GM23338 (cell line): ENCODE results near the gene TTC31. TPM values are rescaled to one million over a fixed set of nuclear protein-coding genes. Genes with fewer than 3 reads are reported as not detected.

Experiments used
- ATAC-seq: fragments of 200-7000 bp; cut with Tn5 transposase; 3 replicates; pipeline ENCODE4 v1.9.1; 2020
- DNase-seq: peaks from one replicate; pipeline ENCODE4 v3.0.0-alpha.2; 2015; ENCODE audit warnings: low spot score
- H2AFZ ChIP-seq: fragments of 200-600 bp; sonication (generic); 2 replicates; pipeline ENCODE4 v1.8.0; 2016; ENCODE audit warnings: antibody characterized with exemption, mild to moderate bottlenecking, moderate library complexity
- H3F3A ChIP-seq: fragments of 200-600 bp; sonication (generic); replicated peaks from 2 replicates; pipeline ENCODE4 v1.8.0; 2017; ENCODE audit warnings: antibody characterized with exemption, mixed run types, low read depth
- H3K27ac ChIP-seq: fragments of 200-600 bp; sonication (generic); 2 replicates; pipeline ENCODE4 v1.6.1; 2016; ENCODE audit warnings: low read depth
- H3K27me3 ChIP-seq: fragments of 200-600 bp; sonication (generic); 2 replicates; pipeline ENCODE4 v1.8.0; 2016; ENCODE audit warnings: mild to moderate bottlenecking, mixed run types, moderate library complexity; ENCODE audit not compliant: insufficient read depth
- H3K36me3 ChIP-seq: fragments of 200-600 bp; sonication (generic); 2 replicates; pipeline ENCODE4 v1.8.0; 2016; ENCODE audit warnings: mild to moderate bottlenecking; ENCODE audit not compliant: insufficient read depth
- H3K4me1 ChIP-seq: fragments of 200-600 bp; sonication (generic); 2 replicates; pipeline ENCODE4 v1.8.0; 2016; ENCODE audit warnings: mild to moderate bottlenecking, moderate library complexity; ENCODE audit not compliant: insufficient read depth
- H3K4me2 ChIP-seq: fragments of 200-600 bp; sonication (generic); 2 replicates; pipeline ENCODE4 v1.7.1; 2017; ENCODE audit warnings: mixed run types
- H3K4me3 ChIP-seq: fragments of 200-600 bp; sonication (generic); 2 replicates; pipeline ENCODE4 v1.6.1; 2016; ENCODE audit warnings: mixed run types
- H3K79me2 ChIP-seq: fragments of 200-600 bp; sonication (generic); replicated peaks from 2 replicates; pipeline ENCODE4 v1.8.0; 2017; ENCODE audit warnings: mild to moderate bottlenecking; ENCODE audit not compliant: insufficient read depth
- H3K9me2 ChIP-seq: fragments of 200-600 bp; sonication (generic); 2 replicates; pipeline ENCODE4 v1.8.0; 2017; ENCODE audit not compliant: insufficient read depth
- H4K20me1 ChIP-seq: fragments of 200-600 bp; sonication (generic); replicated peaks from 2 replicates; pipeline ENCODE4 v1.8.0; 2017; ENCODE audit warnings: mild to moderate bottlenecking; ENCODE audit not compliant: insufficient read depth
- H3K27ac Mint-ChIP-seq: 2 replicates; pipeline ENCODE4 v1.8.0; 2020; ENCODE audit warnings: inconsistent platforms, mild to moderate bottlenecking, moderate library complexity, mixed read lengths
- H3K27me3 Mint-ChIP-seq: 3 replicates; pipeline ENCODE4 v1.8.0; 2022; ENCODE audit warnings: low read depth, mild to moderate bottlenecking, moderate library complexity, mixed read lengths, inconsistent platforms; ENCODE audit not compliant: insufficient read depth, poor library complexity
- H3K36me3 Mint-ChIP-seq: 3 replicates; pipeline ENCODE4 v1.8.0; 2021; ENCODE audit warnings: low read depth, mild to moderate bottlenecking, inconsistent platforms, moderate library complexity, mixed read lengths
- H3K4me1 Mint-ChIP-seq: 3 replicates; pipeline ENCODE4 v1.8.0; 2020; ENCODE audit warnings: mild to moderate bottlenecking, inconsistent platforms, mixed read lengths
- H3K4me3 Mint-ChIP-seq: 3 replicates; pipeline ENCODE4 v1.8.0; 2021; ENCODE audit warnings: moderate library complexity, mild to moderate bottlenecking, inconsistent platforms, mixed read lengths
- H3K9me3 Mint-ChIP-seq: 3 replicates; pipeline ENCODE4 v1.8.0; 2020; ENCODE audit warnings: moderate library complexity, mild to moderate bottlenecking, inconsistent platforms, mixed read lengths
- CTCF ChIP-seq, 2 experiments: fragments of 200-600 bp in 1 of 2; sonication (generic) in 1 of 2; conservative IDR thresholded peaks; 2 replicates each; pipeline versions ENCODE4 v1.5.1 to v1.6.1; 2016 to 2017; ENCODE audit warnings: antibody characterized with exemption in 2 of 2, low read depth in 2 of 2, mild to moderate bottlenecking in 2 of 2, moderate library complexity in 1 of 2
- ETS1 ChIP-seq: IDR thresholded peaks from 2 replicates; pipeline ENCODE4 v1.6.1; 2016; ENCODE audit warnings: antibody characterized with exemption
- EZH2phosphoT487 ChIP-seq: fragments of 200-600 bp; sonication (generic); IDR thresholded peaks from one replicate; pipeline ENCODE4 v1.8.1; 2018; ENCODE audit warnings: antibody characterized with exemption; ENCODE audit not compliant: unreplicated experiment
- NANOG ChIP-seq: IDR thresholded peaks from 2 replicates; pipeline ENCODE4 v1.6.1; 2016; ENCODE audit warnings: antibody characterized with exemption, borderline replicate concordance
- REST ChIP-seq: IDR thresholded peaks from one replicate; pipeline ENCODE4 v1.6.1; 2018; ENCODE audit warnings: antibody characterized with exemption; ENCODE audit not compliant: unreplicated experiment
- ZNF114 ChIP-seq: fragments of 250-450 bp; sonication (Bioruptor Pico); IDR thresholded peaks from 2 replicates; pipeline ENCODE4 v1.5.0; 2020; ENCODE audit warnings: mild to moderate bottlenecking, moderate library complexity
- ZNF462 ChIP-seq: fragments of 250-450 bp; sonication (Bioruptor Pico); IDR thresholded peaks from 2 replicates; pipeline ENCODE4 v1.5.0; 2020; ENCODE audit warnings: mild to moderate bottlenecking, moderate library complexity
- polyA plus RNA-seq: library from polyadenylated mRNA; unstranded; fragments of >200 nt; fragmentation: Nextera tagmentation; extraction: Ambion mirVana; gene quantifications from 2 replicates; pipeline ENCODE4 v1.2.1, GENCODE V29; 2016
- total RNA-seq: library from RNA; depleted of rRNA; stranded (reverse); fragments of >200 nt; shearing (Covaris generic); gene quantifications from 2 replicates; pipeline ENCODE4 v1.2.3, GENCODE V29; 2014

Gene TTC31
- total and polyA plus RNA-seq, 2 experiments from 2014 or later: 15.8 to 29.2 TPM

- TF ChIP-seq ZNF462 (CRISPR knock-in tag) (no peak), NANOG (no peak)
Measured at GRCh38 chr2:74526649-74527230, 43.9 kb downstream of the TTC31 start (continued).

- Histone ChIP-seq H2AFZ (no peak overlapping the region), H3K4me2 (no peak overlapping the region), H3K79me2 (peaks cover 18% of the 10 kb centered on the region), H4K20me1 (peaks cover 9% of the 10 kb centered on the region; the same call in 1 of the 2 replicates), H3K4me3 (no peak overlapping the region; the same call in 1 of the 2 replicates), H3K27me3 (peaks cover 6% of the 10 kb centered on the region; the same call in 1 of the 2 replicates), H3K36me3 (peaks cover 11% of the 10 kb centered on the region), H3K4me1 (peaks cover 7% of the 10 kb centered on the region; the same call in 1 of the 2 replicates), H3K9me2 (no peaks in the 10 kb centered on the region), H3F3A (0 out of 2 replicates have a peak, but pooled peaks cover 12% of the 10 kb centered on the region), H3K27ac (no peak overlapping the region)
- Mint-ChIP-seq H3K4me1 (peaks cover 19% of the 10 kb centered on the region), H3K36me3 (peaks cover 47% of the 10 kb centered on the region), H3K27me3 (peaks cover 23% of the 10 kb centered on the region), H3K27ac (no peak overlapping the region), H3K4me3 (peak overlapping the region; percentile 100), H3K9me3 (no peaks in the 10 kb centered on the region)
- DNase-seq: no peak
- ATAC-seq: no peak
- TF ChIP-seq CTCF (conservative IDR thresholded peaks at IDR 0.05; ENCODE audit: low read depth in 2 of 2) (no peak), EZH2phosphoT487 (no peak), REST (no peak), ETS1 (no peak), ZNF114 (CRISPR knock-in tag) (no peak)
Measured at GRCh38 chr2:74527741-74528140, 44.9 kb downstream of the TTC31 start.
